Measurements from ENCODE around the gene NKAIN1. TPM values are rescaled to one million over a fixed set of nuclear protein-coding genes. Genes with fewer than 3 reads are reported as not detected.
A peak's percentile ranks its signal among the peaks of the same experiment; 100 is the strongest.

NKAIN1 gene
- polyA plus RNA-seq, 1 donor (not counting 4 experiments of a cell fraction or from before 2014, with no cell fraction given): not detected

DNA sequence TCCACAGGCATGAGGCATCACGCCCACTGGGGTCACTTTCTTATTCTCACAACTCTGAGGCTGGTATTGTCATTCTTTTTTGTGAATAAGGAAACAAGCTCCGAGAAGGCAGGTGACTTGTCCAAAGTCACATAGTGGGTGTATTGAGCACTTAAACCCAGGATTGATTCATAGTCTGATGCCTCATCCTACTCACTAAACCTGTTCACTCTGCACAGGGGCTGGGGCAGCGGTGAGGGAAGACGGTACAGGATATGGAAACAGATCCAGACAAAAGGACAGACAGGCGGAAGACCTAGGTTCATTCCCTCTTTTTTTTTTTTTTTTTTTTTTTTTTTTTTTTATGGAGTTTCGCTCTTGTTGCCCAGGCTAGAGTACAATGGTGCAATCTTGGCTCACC is 56.6 kb downstream of the NKAIN1 start:
- dilution Hi-C loops (cut with MboI; ENCODE audit: extremely low pct_ligation_motif_present, low sequenced_read_pairs): no loop called here
- Histone ChIP-seq H3K9ac (ENCODE audit: control insufficient read depth, extremely low read depth, insufficient read depth, low read length) (no peak overlapping the region), H3K79me2 (ENCODE audit: control insufficient read depth, insufficient read depth, low read length) (no peaks in the 10 kb centered on the region), H3K36me3 (ENCODE audit: control insufficient read depth in 2 of 2, extremely low read depth in 1 of 2, insufficient read depth in 2 of 2, low read length in 2 of 2) (no peaks in the 10 kb centered on the region), H3K27ac (ENCODE audit: control insufficient read depth, insufficient read depth, low read length) (no peak overlapping the region), H3K4me3 (ENCODE audit: control insufficient read depth in 2 of 3, extremely low read depth in 1 of 3, insufficient read depth in 2 of 3, low read depth in 1 of 3, low read length in 3 of 3) (no peak overlapping the region), H3K27me3 (ENCODE audit: control insufficient read depth, extremely low read depth, insufficient read depth, low read length) (peaks cover 8% of the 10 kb centered on the region), H3K4me1 (ENCODE audit: control insufficient read depth, extremely low read depth, insufficient read depth, low read length) (peaks cover 12% of the 10 kb centered on the region), H2AFZ (ENCODE audit: control insufficient read depth, low read length) (no peak overlapping the region), H3K9me3 (ENCODE audit: control insufficient read depth, low read depth, low read length) (no peaks in the 10 kb centered on the region), H3K4me2 (ENCODE audit: control insufficient read depth, extremely low read depth, insufficient read depth, low read depth, low read length) (no peak overlapping the region), H3K9me1 (ENCODE audit: control insufficient read depth, extremely low read depth, insufficient read depth, low read length) (no peaks in the 10 kb centered on the region), H4K20me1 (ENCODE audit: control insufficient read depth, extremely low read depth, insufficient read depth, low read length) (no peaks in the 10 kb centered on the region)
- TF ChIP-seq EZH2 (IDR thresholded peaks at IDR 0.05; ENCODE audit: low read length): no peak
- TF ChIP-seq, protein P1, sequence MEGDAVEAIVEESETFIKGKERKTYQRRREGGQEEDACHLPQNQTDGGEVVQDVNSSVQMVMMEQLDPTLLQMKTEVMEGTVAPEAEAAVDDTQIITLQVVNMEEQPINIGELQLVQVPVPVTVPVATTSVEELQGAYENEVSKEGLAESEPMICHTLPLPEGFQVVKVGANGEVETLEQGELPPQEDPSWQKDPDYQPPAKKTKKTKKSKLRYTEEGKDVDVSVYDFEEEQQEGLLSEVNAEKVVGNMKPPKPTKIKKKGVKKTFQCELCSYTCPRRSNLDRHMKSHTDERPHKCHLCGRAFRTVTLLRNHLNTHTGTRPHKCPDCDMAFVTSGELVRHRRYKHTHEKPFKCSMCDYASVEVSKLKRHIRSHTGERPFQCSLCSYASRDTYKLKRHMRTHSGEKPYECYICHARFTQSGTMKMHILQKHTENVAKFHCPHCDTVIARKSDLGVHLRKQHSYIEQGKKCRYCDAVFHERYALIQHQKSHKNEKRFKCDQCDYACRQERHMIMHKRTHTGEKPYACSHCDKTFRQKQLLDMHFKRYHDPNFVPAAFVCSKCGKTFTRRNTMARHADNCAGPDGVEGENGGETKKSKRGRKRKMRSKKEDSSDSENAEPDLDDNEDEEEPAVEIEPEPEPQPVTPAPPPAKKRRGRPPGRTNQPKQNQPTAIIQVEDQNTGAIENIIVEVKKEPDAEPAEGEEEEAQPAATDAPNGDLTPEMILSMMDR (optimal IDR thresholded peaks at IDR 0.05 in 1 of 3, IDR thresholded peaks at IDR 0.05 in 1 of 3, conservative IDR thresholded peaks at IDR 0.05 in 1 of 3; ENCODE audit: extremely low read depth in 1 of 3, insufficient read depth in 2 of 3, low read length in 3 of 3): no peak
- FAIRE-seq: no peak
- no peak for DNase-seq (ENCODE audit: low read depth, low spot score)

DNA sequence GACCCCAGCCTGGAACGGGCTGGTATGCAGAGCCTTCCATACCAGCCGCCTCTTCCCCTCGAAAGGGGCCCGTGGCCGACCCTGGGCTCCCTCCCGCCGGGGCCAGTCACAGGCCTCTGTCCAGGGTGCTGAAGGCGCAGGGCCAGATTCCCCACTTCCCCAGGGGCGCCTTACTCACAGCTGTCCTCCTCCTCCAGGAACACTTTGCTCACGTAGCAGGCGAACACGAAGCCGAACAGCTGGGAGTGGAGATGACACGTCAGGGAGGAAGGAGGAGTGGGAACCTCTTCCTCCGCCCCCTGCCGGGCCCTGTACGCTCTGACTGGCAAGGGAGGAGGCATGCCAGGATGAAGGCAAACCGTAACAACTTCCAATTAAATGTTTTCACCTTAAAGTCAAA is 57.3 kb downstream of the NKAIN1 start:
- no peak for TF ChIP-seq EZH2 (IDR thresholded peaks at IDR 0.05; ENCODE audit: low read length)
- TF ChIP-seq, protein P1 (optimal IDR thresholded peaks at IDR 0.05 in 1 of 3, IDR thresholded peaks at IDR 0.05 in 1 of 3, conservative IDR thresholded peaks at IDR 0.05 in 1 of 3; ENCODE audit: extremely low read depth in 1 of 3, insufficient read depth in 2 of 3, low read length in 3 of 3): peak; percentile 49 to 68 (median 54)
- peak; percentile 93 for DNase-seq (ENCODE audit: low read depth, low spot score)
- Histone ChIP-seq H3K9ac (ENCODE audit: control insufficient read depth, extremely low read depth, insufficient read depth, low read length) (no peak overlapping the region), H3K27me3 (ENCODE audit: control insufficient read depth, extremely low read depth, insufficient read depth, low read length) (peaks cover 3% of the 10 kb centered on the region), H3K4me3 (ENCODE audit: control insufficient read depth in 2 of 3, extremely low read depth in 1 of 3, insufficient read depth in 2 of 3, low read depth in 1 of 3, low read length in 3 of 3) (no peak overlapping the region), H3K27ac (ENCODE audit: control insufficient read depth, insufficient read depth, low read length) (no peak overlapping the region), H3K9me1 (ENCODE audit: control insufficient read depth, extremely low read depth, insufficient read depth, low read length) (no peaks in the 10 kb centered on the region), H3K4me2 (ENCODE audit: control insufficient read depth, extremely low read depth, insufficient read depth, low read depth, low read length) (peak overlapping the region; percentile 26), H3K36me3 (ENCODE audit: control insufficient read depth in 2 of 2, extremely low read depth in 1 of 2, insufficient read depth in 2 of 2, low read length in 2 of 2) (no peaks in the 10 kb centered on the region), H4K20me1 (ENCODE audit: control insufficient read depth, extremely low read depth, insufficient read depth, low read length) (no peaks in the 10 kb centered on the region), H3K4me1 (ENCODE audit: control insufficient read depth, extremely low read depth, insufficient read depth, low read length) (peaks cover 12% of the 10 kb centered on the region), H2AFZ (ENCODE audit: control insufficient read depth, low read length) (no peak overlapping the region), H3K79me2 (ENCODE audit: control insufficient read depth, insufficient read depth, low read length) (no peaks in the 10 kb centered on the region), H3K9me3 (ENCODE audit: control insufficient read depth, low read depth, low read length) (no peaks in the 10 kb centered on the region)
- dilution Hi-C loops (cut with MboI; ENCODE audit: extremely low pct_ligation_motif_present, low sequenced_read_pairs): no loop called here
- peak; percentile 83 for FAIRE-seq
